Progenitor cell of endocrine pancreas (in vitro differentiated cells): ENCODE results near the gene PFN2. TPM values are rescaled to one million over a fixed set of nuclear protein-coding genes. Genes with fewer than 3 reads are reported as not detected.
A peak's percentile ranks its signal among the peaks of the same experiment; 100 is the strongest.

ENCODE experiments used
- DNase-seq: peaks from one replicate; pipeline ENCODE4 v3.0.0; 2021; ENCODE audit warnings: low spot score; ENCODE audit not compliant: unreplicated experiment
- H3K27ac Mint-ChIP-seq: 2 replicates; pipeline ENCODE4 v1.8.0; 2021; ENCODE audit warnings: mild to moderate bottlenecking, moderate library complexity, mixed read lengths
- H3K27me3 Mint-ChIP-seq: 2 replicates; pipeline ENCODE4 v1.8.0; 2021; ENCODE audit warnings: mixed read lengths
- H3K36me3 Mint-ChIP-seq: 2 replicates; pipeline ENCODE4 v1.8.0; 2022; ENCODE audit warnings: mixed read lengths; ENCODE audit not compliant: insufficient read depth
- H3K4me1 Mint-ChIP-seq: 2 replicates; pipeline ENCODE4 v1.8.0; 2021; ENCODE audit warnings: low read depth, mixed read lengths
- H3K4me3 Mint-ChIP-seq: 2 replicates; pipeline ENCODE4 v1.8.0; 2021; ENCODE audit warnings: low read depth, mild to moderate bottlenecking, moderate library complexity, mixed read lengths
- H3K9me3 Mint-ChIP-seq: 2 replicates; pipeline ENCODE4 v1.8.0; 2021; ENCODE audit warnings: low read depth, mixed read lengths
- total RNA-seq: library from RNA; stranded (reverse); gene quantifications from 2 replicates; pipeline ENCODE4 v1.2.1, GENCODE V29; 2021
- TF ChIP-seq, protein P1 (sequence below): fragments of 200-600 bp; sonication (generic); IDR thresholded peaks from one replicate; pipeline ENCODE4 v1.5.0; 2021; ENCODE audit warnings: antibody characterized with exemption, mild to moderate bottlenecking; ENCODE audit not compliant: unreplicated experiment

The PFN2 gene
- total RNA-seq, 1 donor from 2014 or later: 233 TPM

GRCh38 chr3:149975919-149976318, 5.2 kb upstream of the PFN2 start:
- no peak for DNase-seq
- H3K36me3 Mint-ChIP-seq: peaks cover 2% of the 10 kb centered on the region
- no peak overlapping the region for H3K4me3 Mint-ChIP-seq
- H3K9me3 Mint-ChIP-seq: peaks cover 7% of the 10 kb centered on the region
- H3K27me3 Mint-ChIP-seq: no peaks in the 10 kb centered on the region
- H3K4me1 Mint-ChIP-seq: peaks cover 12% of the 10 kb centered on the region
- TF ChIP-seq, protein P1, sequence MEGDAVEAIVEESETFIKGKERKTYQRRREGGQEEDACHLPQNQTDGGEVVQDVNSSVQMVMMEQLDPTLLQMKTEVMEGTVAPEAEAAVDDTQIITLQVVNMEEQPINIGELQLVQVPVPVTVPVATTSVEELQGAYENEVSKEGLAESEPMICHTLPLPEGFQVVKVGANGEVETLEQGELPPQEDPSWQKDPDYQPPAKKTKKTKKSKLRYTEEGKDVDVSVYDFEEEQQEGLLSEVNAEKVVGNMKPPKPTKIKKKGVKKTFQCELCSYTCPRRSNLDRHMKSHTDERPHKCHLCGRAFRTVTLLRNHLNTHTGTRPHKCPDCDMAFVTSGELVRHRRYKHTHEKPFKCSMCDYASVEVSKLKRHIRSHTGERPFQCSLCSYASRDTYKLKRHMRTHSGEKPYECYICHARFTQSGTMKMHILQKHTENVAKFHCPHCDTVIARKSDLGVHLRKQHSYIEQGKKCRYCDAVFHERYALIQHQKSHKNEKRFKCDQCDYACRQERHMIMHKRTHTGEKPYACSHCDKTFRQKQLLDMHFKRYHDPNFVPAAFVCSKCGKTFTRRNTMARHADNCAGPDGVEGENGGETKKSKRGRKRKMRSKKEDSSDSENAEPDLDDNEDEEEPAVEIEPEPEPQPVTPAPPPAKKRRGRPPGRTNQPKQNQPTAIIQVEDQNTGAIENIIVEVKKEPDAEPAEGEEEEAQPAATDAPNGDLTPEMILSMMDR: peak; percentile 15
- no peak overlapping the region for H3K27ac Mint-ChIP-seq

GRCh38 chr3:149971403-149972075, 844 bp upstream of the PFN2 start:
- no peak for DNase-seq

DNA sequence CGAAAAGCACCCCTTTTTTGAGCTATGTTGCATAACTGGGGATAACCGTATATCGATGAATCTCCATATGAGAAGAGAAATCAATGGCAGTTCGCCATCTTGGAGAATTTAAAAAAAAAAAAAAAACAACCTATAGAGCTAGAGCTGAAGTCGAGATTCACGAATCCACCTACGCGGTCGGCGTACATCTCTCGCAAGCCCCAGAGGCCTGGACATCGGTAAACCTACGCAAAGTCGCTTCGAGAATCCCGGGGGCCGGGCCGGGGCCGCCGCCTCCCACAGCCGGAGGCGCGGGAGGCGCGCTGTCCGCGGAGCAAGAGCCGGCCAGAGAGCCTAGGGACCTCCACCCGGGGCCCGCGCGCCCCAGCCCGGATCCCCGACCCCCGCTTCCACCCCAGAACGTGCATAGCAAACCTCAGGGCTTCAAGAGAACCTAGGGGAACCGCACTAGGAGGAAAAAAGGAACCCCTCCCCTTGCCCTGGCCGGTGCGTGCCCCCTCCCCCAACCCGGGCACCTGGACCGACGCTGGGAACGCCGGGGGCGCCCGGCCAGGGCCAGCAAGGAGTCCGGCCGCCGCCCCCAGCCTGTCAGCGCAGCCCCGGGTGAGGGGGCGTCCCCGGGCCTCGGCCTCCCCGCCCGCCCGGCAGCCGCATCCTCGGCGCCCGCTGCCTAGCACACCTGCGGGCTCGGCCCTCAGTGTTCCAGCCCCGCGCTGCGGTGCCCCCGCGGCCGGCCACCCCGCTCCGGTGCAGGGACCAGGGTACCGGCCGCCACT, 567 bp downstream of the PFN2 start:
- peak overlapping the region; percentile 98 for H3K4me3 Mint-ChIP-seq

More at GRCh38 chr3:149971403-149972075, 844 bp upstream of the PFN2 start:
- Mint-ChIP-seq H3K9me3 (no peaks in the 10 kb centered on the region), H3K4me3 (peak overlapping the region; percentile 98), H3K27me3 (no peaks in the 10 kb centered on the region), H3K27ac (peak overlapping the region; percentile 99), H3K36me3 (peaks cover 4% of the 10 kb centered on the region), H3K4me1 (peaks cover 29% of the 10 kb centered on the region)
- TF ChIP-seq, protein P1: no peak

GRCh38 chr3:149969110-149969939, 1.4 kb downstream of the PFN2 start:
- H3K36me3 Mint-ChIP-seq: peaks cover 8% of the 10 kb centered on the region

More for the DNA sequence above, 567 bp downstream of the PFN2 start:
- peak overlapping the region; percentile 99 for H3K27ac Mint-ChIP-seq
- DNase-seq: peak; percentile 80
- H3K36me3 Mint-ChIP-seq: peaks cover 7% of the 10 kb centered on the region
- TF ChIP-seq, protein P1: no peak
- peaks cover 33% of the 10 kb centered on the region for H3K4me1 Mint-ChIP-seq
- no peaks in the 10 kb centered on the region for H3K27me3 Mint-ChIP-seq
- no peaks in the 10 kb centered on the region for H3K9me3 Mint-ChIP-seq

More at GRCh38 chr3:149969110-149969939, 1.4 kb downstream of the PFN2 start:
- H3K4me3 Mint-ChIP-seq: peak overlapping the region; percentile 93
- TF ChIP-seq, protein P1: peak; percentile 28
- H3K27me3 Mint-ChIP-seq: no peaks in the 10 kb centered on the region
- DNase-seq: peak; percentile 19
- H3K27ac Mint-ChIP-seq: peak overlapping the region; percentile 99
- H3K4me1 Mint-ChIP-seq: peaks cover 34% of the 10 kb centered on the region
- H3K9me3 Mint-ChIP-seq: no peaks in the 10 kb centered on the region
